ENCODE measurements around the gene CRIM1.

DNA sequence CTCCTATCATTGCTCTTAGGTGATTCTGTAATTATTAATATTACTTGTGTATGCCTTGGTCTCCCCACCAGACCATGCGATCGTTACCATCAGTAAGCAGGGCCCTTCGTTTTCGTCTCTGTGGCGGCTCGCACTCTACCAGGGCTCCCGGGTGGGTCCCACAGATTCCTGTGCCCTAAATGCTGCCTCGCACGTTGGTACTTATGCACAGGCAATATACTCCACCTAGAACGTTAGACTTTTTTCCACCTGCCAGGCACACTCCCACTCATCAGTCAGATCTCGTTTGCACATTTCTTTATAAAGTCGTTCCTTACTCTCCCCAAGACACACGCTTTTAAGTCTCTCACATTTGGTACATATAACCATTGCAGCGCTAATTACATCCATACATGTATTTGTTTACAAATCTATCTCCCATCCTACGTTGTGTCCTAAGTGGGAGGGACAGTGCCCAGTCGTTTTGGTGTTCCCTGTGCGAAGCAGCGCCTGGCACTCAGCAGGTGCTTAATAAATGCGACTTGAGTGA, 241.5 kb downstream of the CRIM1 start:
- TF ChIP-seq, protein P1, sequence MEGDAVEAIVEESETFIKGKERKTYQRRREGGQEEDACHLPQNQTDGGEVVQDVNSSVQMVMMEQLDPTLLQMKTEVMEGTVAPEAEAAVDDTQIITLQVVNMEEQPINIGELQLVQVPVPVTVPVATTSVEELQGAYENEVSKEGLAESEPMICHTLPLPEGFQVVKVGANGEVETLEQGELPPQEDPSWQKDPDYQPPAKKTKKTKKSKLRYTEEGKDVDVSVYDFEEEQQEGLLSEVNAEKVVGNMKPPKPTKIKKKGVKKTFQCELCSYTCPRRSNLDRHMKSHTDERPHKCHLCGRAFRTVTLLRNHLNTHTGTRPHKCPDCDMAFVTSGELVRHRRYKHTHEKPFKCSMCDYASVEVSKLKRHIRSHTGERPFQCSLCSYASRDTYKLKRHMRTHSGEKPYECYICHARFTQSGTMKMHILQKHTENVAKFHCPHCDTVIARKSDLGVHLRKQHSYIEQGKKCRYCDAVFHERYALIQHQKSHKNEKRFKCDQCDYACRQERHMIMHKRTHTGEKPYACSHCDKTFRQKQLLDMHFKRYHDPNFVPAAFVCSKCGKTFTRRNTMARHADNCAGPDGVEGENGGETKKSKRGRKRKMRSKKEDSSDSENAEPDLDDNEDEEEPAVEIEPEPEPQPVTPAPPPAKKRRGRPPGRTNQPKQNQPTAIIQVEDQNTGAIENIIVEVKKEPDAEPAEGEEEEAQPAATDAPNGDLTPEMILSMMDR (IDR thresholded peaks at IDR 0.05 in 8 of 11, conservative IDR thresholded peaks at IDR 0.05 in 3 of 11), result no peak
- TF ChIP-seq POLR2AphosphoS5 (IDR thresholded peaks at IDR 0.05), result no peak

All from spleen (tissue), 7 donors.